ENCODE data around the gene PTPN20.
"Not testable (repeated sequence)": the region's sequence is repeated elsewhere in the genome, so short reads cannot be mapped to it uniquely, and the experiment has no call there.

DNA sequence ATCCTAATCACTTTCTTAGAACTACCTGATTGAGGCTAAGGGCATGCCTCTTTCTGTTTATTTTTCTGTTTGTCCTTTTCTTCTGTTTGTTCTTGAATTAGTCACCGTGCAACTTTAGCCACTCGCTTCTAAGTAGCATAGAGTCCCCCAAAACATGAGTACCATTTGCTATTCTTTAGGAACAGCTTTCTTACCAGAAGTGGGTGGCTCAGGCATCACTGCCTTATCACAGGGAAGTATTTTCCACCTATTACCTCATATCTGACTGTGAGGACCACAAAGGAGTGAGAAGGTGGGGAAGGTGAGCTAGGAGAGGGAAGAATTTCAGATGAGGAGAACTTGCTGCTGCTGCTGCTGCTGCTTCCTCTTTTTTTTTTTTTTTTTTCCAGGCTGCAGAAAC lies 13.9 kb downstream of the PTPN20 start:
- TF ChIP-seq POLR2AphosphoS5 (IDR thresholded peaks at IDR 0.05; ENCODE audit: borderline replicate concordance, low read depth, low read length); EZH2 (IDR thresholded peaks at IDR 0.05): not testable (repeated sequence)
